NCI-H1105 treated with DMSO at 0.1 percent for 48 hours (cell line): ENCODE measurements around the gene TAS2R46.
"Not testable (repeated sequence)": the region's sequence is repeated elsewhere in the genome, so short reads cannot be mapped to it uniquely, and the experiment has no call there.

Experiments used
- DNase-seq: peaks from one replicate; lab custom pipeline; 2025; lab: John Stamatoyannopoulos, UW

The TAS2R46 gene

GRCh38 chr12:11033959-11034358, 28.1 kb downstream of the TAS2R46 start:
- DNase-seq: not testable (repeated sequence)

DNA sequence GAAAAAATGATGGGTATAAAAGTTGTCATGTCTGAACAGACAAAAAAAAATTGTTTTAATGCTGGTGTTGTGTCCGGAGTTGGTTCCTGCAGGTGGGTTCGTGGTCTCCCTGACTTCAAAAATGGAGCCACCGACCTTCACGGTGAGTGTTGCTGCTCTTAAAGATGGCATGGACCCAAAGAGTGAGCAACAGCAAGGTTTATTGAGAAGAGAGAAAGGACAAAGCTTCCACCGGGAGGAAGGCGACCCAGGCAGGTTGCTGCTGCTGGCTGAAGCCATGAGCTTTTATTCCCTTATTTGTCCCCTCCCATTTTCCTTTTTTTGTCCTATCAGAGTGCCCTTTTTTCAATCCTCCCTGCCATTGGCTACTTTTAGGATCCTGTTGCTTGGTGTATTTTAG, 30.8 kb downstream of the TAS2R46 start, which contains the start of gene TAS2R31:
Gene TAS2R31 (minus strand): TSS at position 101 of the 400 bp plus-strand sequence. CDS start 72 bp downstream, at position 29.
- DNase-seq: no peak

DNA sequence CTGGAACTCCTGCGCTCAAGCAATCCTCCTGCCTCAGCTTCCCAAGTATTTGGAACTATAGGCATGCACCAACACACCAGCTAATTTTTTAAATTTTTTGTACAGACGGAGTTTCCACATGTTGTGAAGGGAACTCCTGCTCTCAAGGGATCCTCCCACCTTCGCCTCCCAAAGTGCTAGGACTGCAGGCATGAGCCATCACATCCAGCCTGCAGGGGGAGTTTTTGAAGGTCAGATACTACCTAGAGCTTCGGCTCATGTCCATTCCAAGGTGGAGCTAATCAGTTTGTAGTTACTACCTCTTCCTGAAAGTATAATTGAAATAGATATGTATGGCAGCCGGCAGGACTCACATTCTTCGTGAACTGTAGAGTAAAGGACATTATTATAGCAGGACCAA, 36.0 kb downstream of the TAS2R46 start:
- no peak for DNase-seq

- DNase-seq: no peak
These were observed 38.7 kb downstream of the TAS2R46 start for GRCh38 chr12:11023387-11023786.

DNA sequence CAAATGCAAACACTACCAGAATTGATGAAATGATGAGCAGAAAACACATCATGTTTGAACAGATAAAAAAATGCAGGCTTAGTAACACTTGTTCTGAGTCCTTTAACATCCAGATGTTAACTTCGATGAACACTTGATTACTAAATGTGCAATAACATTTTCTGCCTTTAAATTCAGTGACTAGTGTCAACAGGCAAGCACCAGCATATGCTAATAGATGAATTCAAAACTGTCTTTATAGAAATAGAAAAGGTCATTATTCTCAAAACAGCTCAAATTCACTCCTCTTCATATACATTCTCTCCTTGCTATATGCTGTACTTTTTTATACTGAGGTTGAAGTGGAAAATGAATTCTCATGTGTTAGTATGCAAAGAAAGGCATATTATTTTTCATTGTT, 39.6 kb downstream of the TAS2R46 start, which contains the start of gene TAS2R19:
Gene TAS2R19 (minus strand): TSS at position 101 of the 400 bp plus-strand sequence. CDS start 49 bp downstream, at position 52.
- no peak for DNase-seq

GRCh38 chr12:11016937-11017336, 45.2 kb downstream of the TAS2R46 start:
- no peak for DNase-seq

GRCh38 chr12:11015775-11016430, 46.2 kb downstream of the TAS2R46 start:
- no peak for DNase-seq

DNA sequence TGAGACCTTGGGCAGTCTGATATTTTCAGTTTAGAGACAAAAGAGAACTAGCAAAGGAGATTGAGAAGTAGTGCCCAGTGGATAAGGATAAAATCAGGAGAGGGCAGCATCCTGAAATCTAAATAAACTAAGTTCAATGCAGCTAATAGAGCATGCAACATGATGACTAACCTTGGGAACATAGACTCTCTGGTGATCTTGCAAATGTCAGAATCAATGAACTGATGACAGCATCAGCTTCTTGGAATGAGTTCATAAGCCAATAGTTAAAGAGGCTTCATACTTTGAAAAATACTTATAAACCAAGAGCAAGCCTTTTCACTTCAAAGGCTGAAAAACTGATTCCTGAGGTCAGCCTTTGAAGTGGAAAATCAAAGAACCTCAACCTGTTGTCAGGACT, 47.9 kb downstream of the TAS2R46 start:
- no peak for DNase-seq
